HG03159 (cell line): ENCODE measurements around the gene ABCG5.

ENCODE experiments used
- ATAC-seq: cut with Tn5 transposase; IDR thresholded peaks from one replicate; pipeline ENCODE4 v1.9.1; 2021; ENCODE audit warnings: mild to moderate bottlenecking, moderate library complexity; ENCODE audit not compliant: unreplicated experiment

Gene ABCG5

GRCh38 chr2:43838560-43839267, at the start of gene ABCG5, which contains the start of gene ABCG8:
Gene ABCG5, minus strand, starts transcription at chr2:43838839. Its CDS starts 160 bp downstream, at chr2:43838679.
Gene ABCG8, plus strand, starts transcription at chr2:43838971. Its CDS starts 83 bp downstream, at chr2:43839054.
- no peak for ATAC-seq

DNA sequence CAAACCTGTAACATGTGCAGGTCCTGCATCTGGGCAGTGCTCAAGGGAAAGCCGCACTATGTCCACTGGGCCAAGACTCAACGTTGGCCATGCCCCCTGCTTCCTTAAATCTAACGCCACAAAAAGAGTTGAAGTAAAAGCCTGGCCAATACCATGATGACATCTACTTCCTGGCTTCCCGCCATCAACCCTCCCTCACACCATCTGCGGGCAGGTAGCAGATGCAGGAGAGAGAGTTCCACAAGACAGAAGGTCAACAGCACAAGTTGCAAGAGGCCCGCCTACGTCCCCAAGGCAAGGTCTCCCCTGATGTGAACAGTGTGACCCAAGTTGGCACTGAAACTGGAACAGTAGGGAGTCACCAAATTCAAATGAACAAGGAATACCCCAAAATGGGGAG, 48.5 kb upstream of the ABCG5 start:
- no peak for ATAC-seq

GRCh38 chr2:43885132-43885632, 46.5 kb upstream of the ABCG5 start:
- no peak for ATAC-seq

- no peak for ATAC-seq
These were observed 46.0 kb upstream of the ABCG5 start for GRCh38 chr2:43884689-43885088.

- ATAC-seq: no peak
These were observed 43.7 kb upstream of the ABCG5 start for GRCh38 chr2:43882312-43882711.

GRCh38 chr2:43880952-43881351, 42.3 kb upstream of the ABCG5 start:
- ATAC-seq: no peak

- no peak for ATAC-seq
These were observed 41.8 kb upstream of the ABCG5 start for GRCh38 chr2:43880471-43880870.

DNA sequence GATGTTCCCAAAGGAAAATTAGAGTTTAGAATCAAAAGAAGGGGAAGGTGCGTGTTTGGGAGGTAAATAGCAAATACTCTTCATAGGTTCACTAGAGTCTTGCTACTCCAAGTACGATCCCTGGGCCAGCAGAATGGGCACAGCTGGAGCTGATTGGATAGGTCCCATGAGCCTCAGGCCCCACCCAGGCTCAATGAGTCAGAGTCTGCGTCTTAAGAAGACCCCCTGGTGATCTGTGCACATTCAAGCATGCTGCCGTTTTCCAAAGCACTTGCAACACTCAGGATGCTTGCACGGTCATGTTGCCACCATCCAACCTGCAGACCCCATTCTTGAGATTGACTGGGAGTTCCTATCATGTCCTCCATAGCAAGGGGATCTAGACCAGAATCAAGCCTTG, 40.6 kb upstream of the ABCG5 start:
- no peak for ATAC-seq

DNA sequence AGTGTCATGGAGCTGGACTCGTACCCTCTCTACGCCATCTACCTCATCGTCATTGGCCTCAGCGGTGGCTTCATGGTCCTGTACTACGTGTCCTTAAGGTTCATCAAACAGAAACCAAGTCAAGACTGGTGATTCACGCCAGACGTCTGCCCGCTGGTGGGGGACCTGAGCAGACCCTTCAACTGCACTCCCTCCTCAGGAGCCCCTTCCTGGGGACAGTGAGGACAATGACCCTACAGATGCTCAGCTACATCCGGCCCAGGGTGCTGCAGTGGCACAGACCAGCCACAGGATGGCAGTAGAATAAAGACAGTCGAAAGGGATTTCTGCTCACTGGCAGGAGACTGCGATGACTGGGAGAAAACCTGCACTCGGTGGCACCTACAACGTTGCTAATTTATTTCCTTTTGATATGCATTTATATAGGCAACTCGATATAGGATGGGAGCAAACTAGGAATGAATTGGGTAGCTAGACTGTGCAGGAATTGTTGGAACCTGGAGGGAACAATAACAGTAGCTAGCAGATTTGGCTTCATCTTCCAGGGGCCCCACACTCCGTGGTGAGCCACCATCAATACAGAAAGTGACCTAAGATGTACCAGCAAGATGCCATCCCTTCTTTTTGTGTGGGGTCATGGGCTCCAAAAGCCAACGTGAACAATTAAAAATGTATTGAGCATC, 39.3 kb upstream of the ABCG5 start:
- ATAC-seq: peak; percentile 60

DNA sequence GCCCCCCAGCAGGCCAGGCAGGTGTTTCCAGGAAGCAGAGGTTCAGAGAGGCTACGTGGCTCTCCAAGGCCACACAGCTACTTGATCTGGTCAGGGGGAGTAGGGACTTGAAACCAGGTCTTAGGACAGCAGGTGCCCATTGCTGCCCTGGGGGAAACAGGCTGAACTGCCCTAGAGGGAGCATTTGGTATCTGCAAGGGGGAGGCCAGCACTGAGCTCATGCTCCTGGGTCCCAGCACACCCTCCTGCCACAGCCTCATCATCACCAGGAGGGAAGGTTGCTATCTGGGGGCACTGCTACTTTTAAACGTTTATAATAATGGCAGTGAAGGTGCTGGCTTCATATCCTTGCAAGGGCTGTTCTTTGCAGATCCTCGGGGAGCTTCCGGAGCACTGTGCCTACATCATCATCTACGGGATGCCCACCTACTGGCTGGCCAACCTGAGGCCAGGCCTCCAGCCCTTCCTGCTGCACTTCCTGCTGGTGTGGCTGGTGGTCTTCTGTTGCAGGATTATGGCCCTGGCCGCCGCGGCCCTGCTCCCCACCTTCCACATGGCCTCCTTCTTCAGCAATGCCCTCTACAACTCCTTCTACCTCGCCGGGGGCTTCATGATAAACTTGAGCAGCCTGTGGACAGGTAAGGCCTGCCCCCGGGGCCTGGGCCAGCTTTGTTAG, 36.3 kb upstream of the ABCG5 start:
- ATAC-seq: no peak

DNA sequence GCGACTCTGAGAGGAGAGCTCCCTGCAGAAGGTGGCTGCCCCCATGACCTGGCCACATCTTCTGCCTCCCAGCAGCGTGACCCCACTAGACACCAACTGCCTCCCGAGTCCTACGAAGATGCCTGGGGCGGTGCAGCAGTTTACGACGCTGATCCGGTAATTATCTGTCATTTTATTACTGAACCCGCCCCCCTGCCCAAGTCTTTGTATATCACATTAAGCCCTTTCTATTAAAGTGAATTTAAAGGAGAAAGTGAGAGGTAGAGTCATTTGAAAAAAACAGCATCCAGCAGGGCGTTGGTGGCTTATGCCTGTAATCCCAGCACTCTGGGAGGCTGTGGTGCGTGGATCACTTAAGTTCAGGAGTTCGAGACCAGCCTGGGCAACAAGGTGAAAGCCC, 33.5 kb upstream of the ABCG5 start:
- ATAC-seq: no peak

DNA sequence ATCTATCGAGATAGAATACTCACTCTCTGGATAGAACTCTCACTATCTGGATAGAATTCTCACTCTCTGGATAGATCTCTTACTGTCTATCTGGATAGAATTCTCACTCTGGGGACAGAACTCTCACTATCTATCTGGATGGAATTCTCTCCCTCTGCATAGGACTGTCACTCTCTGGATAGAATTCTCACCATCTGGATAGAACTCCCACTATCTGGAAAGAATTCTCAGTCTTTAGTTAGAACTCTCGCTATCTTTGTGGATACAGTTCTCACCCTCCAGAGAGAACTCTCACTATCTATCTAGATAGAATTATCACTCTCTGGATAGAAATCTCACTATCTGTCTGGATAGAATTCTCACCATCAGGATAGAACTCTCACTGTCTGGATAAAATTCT, 16.7 kb upstream of the ABCG5 start:
- no peak for ATAC-seq

DNA sequence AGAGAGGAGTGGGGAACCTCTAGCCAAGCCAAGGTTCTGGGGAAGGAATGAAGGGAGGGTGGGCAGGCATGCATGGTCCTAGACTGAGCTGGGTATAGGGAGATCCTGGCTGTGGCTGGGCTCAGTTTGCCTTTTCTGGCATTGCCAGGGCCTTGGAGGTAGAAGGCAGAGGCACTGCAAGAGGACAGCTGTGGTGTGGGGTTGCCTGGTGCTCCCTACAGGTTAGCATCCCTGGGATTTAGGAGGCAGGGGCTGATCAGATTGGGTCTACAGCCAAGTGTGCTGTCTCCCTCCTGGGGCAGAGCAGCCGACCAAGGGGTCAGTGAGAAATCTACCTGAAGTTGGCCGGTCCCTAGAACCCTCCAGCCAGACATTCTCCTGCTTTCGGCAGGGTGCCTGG, 16.0 kb upstream of the ABCG5 start:
- no peak for ATAC-seq

DNA sequence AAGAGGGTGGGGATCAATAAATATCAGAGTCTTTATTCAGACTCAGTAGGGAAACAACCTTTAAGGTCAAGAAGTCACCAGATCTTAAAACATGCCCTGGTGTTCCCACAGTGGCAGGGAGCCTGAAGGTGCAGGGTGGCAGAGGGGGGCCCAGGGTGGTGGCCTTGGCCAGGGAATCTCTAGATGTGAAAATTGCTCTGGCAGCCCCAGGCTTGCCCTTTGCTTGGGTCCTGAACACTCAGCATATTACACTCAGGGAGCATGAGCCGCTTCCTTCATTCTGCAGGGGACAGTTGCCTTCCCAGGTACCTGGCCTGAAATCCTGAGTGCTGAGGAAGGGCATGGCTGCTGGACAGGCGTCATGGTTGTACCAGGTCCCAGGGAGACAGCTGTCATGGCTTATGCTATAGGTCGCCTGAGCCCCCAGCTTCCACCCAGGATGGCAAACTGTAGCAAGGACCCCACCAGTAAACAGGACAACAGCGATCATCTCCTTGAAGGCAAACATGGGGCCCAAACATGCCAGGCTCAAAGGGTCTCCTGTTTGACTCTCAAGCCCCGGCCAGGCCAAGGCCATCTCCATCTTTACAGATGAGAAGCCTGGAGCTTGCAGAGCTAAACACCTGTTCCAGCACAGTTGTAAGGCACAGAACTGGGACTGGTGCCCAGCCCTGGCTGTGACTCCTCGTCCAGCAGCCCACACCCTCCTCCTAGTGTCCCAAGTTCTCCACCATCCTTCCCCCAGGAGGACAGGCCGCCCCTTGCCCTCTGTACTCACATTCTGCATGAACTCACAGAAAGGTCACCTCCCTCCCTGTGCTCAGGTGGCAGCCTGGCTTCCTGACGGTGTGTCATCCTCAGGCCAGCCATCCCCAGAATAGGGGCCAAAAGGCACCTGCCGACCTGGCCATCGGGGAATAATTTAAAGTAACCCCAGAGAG, 14.8 kb upstream of the ABCG5 start:
- no peak for ATAC-seq

DNA sequence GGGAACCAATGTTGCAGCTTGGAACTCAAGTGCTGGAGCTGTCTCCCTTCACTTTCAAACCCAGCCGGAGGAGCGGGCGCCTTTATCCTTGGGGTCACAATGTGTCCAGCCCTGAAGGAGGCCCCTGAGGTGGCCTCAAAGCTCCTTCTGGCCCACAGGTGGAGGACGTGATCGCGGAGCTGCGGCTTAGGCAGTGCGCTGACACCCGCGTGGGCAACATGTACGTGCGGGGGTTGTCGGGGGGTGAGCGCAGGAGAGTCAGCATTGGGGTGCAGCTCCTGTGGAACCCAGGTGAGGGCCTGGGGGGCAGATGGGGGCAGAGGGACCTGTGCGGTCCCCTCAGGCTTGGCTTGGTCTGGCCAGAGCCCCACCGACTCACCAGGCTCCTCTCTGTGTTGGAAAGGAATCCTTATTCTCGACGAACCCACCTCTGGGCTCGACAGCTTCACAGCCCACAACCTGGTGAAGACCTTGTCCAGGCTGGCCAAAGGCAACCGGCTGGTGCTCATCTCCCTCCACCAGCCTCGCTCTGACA, 13.6 kb upstream of the ABCG5 start:
- no peak for ATAC-seq

DNA sequence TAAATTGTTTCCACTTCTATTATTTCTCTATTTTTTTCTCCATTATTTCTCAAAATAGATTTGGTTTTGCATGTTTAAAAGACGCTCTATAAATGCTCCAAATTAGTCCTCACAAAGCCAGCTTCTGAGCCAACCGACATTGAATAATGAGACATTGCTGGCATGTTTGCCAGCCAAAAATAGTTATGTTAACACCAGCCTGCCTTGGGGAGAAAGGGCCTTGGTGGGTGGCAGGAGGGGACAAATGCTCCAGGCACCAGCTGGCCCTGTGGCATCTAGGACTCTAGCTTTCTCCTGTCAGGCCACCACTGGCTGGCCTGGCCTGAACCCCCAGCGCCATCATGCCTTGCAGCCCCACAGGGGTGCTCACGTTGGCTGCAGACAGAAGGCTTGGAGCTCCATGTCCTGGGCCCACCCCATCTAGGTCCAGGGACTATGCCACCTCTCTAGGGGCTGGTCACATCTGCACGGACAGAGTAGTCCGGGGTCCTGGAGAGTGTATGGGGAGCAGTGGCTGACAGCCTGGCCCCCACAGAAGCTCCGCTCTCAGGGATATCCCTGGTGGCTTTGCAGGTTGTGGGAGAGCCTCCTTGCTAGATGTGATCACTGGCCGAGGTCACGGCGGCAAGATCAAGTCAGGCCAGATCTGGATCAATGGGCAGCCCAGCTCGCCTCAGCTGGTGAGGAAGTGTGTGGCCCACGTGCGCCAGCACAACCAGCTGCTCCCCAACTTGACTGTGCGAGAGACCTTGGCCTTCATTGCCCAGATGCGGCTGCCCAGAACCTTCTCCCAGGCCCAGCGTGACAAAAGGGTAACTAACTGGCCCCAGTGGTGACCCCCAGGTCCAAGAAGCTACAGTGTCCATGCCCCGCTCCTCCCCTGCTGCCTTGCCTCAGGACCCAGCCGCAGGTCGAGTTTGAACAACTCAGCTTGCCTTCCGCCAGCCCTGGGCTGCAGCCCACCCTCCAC, 12.7 kb upstream of the ABCG5 start:
- no peak for ATAC-seq

- ATAC-seq: no peak
These were observed 9.6 kb upstream of the ABCG5 start for GRCh38 chr2:43848214-43848613.

- ATAC-seq: no peak
These were observed 7.6 kb upstream of the ABCG5 start for GRCh38 chr2:43846140-43846793.

DNA sequence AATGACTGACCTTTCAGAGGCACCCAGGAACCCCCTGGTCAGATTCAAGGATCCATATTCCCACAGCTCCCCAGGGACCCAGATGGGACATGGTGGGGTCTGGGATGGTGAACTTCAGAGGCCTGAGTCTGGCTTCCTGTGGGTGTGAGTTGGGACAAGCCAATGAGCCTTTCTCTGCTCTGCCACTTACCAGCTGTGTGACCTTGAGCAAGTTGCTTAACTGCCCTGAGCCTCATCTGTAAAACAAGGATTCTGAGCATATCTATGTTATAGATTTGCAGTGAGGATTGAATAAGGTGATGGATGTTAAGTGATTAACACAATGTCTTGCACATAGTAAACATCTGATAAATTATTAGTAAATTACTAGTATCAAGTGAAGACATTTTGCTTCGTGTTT, 6.5 kb upstream of the ABCG5 start:
- no peak for ATAC-seq
